Fibroblast of pulmonary artery (primary cell): Measurements from ENCODE around the gene CAMK2G.
A peak's percentile ranks its signal among the peaks of the same experiment; 100 is the strongest.
"Not testable (repeated sequence)": the region's sequence is repeated elsewhere in the genome, so short reads cannot be mapped to it uniquely, and the experiment has no call there.

ENCODE experiments used
- DNase-seq: peaks from one replicate; pipeline ENCODE4 v3.0.0-alpha.2; 2010; ENCODE audit warnings: low read depth
- H3K4me3 ChIP-seq: replicated peaks from 2 replicates; pipeline ENCODE4 v1.5.1; 2011; ENCODE audit warnings: low read depth, mild to moderate bottlenecking, control low read depth, low read length, moderate library complexity
- TF ChIP-seq, protein P1 (sequence below): IDR thresholded peaks from 2 replicates; pipeline ENCODE4 v1.5.1; 2011; ENCODE audit warnings: mild to moderate bottlenecking, control low read depth, low read length, inconsistent platforms; ENCODE audit errors: missing control alignments

Gene CAMK2G

GRCh38 chr10:73789659-73790055 lies 84.7 kb downstream of the CAMK2G start:
- TF ChIP-seq, protein P1, sequence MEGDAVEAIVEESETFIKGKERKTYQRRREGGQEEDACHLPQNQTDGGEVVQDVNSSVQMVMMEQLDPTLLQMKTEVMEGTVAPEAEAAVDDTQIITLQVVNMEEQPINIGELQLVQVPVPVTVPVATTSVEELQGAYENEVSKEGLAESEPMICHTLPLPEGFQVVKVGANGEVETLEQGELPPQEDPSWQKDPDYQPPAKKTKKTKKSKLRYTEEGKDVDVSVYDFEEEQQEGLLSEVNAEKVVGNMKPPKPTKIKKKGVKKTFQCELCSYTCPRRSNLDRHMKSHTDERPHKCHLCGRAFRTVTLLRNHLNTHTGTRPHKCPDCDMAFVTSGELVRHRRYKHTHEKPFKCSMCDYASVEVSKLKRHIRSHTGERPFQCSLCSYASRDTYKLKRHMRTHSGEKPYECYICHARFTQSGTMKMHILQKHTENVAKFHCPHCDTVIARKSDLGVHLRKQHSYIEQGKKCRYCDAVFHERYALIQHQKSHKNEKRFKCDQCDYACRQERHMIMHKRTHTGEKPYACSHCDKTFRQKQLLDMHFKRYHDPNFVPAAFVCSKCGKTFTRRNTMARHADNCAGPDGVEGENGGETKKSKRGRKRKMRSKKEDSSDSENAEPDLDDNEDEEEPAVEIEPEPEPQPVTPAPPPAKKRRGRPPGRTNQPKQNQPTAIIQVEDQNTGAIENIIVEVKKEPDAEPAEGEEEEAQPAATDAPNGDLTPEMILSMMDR: no peak
- H3K4me3 ChIP-seq: no peak overlapping the region

DNA sequence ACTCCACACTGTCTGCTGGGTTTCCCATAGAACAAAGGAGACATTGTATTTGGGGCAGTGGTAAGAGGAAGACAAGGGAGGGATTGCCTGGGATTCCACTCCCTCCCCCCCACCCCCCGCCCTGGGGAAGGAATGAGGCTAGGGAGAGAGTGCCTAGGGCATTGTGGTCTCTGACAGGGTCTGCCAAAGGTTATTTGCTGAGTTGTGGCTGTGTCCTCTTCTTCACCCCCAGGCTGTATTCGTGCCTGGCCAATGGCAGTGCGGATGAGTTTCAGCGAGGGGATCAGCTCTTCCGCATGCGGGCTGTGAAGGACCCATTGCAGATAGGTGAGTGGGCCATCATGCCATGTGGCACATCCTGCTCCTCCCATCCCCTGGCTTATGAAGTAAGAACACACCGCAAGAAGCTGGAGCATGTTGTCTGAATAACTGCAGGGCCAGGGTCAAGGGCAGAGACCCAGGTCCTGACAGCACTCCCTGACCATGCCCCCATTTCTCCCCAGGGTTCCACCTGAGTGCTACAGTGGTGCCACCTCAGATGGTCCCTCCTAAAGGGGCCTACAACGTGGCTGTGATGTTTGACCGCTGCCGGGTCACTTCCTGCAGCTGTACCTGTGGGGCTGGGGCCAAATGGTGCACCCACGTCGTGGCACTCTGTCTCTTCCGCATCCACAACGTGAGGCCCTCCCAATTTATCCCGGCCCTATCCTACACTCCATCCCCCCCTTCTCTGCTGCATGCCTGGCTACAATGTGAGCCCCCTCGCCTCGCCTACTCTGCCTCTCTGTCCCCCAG lies 85.3 kb downstream of the CAMK2G start:
- TF ChIP-seq, protein P1: no peak
- DNase-seq: no peak
- no peak overlapping the region for H3K4me3 ChIP-seq

More at GRCh38 chr10:73789659-73790055, 84.7 kb downstream of the CAMK2G start:
- DNase-seq: no peak

DNA sequence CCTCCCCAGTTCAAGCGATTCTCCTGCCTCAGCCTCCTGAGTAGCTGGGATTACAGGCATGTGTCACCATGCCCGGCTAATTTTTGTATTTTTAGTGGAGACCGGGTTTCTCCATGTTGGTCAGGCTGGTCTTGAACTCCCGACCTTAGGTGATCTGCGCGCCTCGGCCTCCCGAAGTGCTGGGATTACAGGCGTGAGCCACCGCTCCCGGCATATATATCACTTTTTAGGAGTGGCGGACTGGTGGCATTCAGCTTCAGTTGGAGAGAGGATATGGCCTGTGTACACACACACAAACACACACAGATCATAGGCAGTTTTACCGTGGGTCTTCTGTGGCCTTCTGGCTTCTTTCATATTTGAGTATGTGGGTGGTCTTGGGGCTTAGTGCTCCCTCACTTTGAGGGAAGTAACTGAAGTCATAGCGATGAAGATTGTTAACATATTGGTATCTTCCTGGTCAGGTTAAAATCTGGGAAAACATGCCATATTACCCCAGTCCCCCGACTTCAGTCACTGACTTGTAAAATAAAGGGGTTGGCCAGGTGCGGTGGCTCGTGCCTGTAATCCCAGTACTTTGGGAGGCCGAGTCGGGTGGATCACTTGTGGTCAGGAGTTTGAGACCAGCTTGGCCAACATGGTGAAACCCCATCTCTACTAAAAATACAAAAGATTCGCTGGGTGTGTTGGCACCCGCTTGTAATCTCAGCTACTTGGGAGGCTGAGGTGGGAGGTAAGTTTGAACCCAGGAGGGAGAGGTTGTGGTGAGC lies 87.1 kb downstream of the CAMK2G start:
- DNase-seq: not testable (repeated sequence)
- H3K4me3 ChIP-seq: peak overlapping the region; percentile 93

DNA sequence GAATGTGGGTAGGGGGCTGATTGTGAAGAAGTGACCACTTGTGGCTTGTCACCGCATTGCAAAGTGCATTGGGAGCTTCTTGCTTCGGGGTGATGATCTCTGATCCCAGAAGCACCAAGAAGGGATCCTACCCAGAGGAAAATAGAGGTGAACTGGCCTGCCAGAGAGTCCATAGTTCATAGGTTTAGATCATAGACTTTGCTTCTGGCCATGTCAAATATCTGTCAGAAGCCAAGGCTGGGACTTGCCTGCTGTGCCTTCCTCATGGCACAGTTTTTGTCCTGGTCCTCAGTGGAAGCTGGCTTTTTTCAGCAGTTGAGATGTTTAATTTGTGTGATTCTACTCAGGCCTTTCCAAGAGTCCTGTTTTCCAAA lies 87.9 kb downstream of the CAMK2G start:
- TF ChIP-seq, protein P1: no peak
- DNase-seq: no peak
- H3K4me3 ChIP-seq: peak overlapping the region; percentile 93

DNA sequence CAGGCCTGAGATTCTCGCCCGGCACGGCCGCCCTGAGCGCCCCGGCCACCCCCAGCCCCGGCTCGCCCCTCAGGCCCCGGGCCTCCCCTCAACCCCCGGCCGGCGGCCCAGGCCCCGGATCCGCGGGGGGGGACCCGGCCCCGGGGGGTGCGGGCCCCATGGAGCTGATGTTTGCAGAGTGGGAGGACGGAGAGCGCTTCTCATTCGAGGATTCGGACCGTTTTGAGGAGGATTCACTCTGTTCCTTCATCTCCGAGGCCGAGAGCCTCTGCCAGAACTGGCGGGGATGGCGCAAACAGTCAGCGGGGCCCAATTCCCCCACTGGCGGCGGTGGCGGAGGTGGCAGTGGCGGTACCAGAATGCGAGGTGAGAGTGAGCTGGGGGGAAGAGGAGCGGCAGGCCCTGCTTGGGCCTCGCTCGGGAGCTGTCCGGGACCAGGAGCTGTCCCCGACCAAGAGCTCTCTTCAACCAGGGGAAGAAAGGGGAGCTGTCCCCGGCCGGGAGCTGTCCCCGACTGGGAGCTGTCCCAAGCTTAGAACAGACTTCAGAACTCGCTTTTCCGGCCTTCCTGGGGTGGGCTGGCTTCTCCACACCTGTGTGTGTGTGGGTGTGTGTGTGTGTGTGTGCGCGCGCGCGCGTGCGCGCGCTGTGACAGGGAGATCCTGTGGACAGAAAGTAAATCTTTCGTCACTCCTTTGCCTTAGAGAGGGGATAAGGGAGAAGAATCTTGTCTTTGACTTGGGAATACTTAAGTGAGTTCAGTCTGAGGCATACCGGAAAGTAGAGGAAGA lies 88.4 kb downstream of the CAMK2G start:
- peak; percentile 49 for DNase-seq
- TF ChIP-seq, protein P1: no peak
- peak overlapping the region; percentile 93 for H3K4me3 ChIP-seq

DNA sequence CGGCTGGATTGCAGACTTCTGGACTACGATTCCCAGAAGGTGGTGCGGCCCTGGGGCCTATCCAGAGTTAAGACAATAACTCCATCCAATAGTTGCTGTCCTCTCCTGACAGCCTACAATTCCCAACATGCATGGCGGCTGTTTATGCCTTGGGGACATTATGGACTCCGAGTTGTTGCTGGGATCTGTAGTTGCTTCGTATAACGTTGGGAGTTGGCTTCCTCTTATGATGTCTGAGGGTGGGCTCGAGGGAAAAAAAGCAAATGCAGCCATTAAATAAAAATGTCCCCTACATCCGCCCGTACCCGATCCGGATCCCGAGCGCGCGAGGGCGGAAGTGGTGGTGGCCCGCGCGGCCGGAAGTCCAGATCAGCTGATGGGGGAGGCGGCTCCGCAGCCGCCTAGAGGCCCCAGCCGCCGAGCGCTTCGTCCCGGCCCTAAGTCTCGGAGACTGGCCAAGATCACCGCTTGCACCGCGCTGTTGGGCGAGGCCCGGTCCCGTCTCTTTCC lies 89.1 kb downstream of the CAMK2G start, which contains the start of gene ZSWIM8:
Gene ZSWIM8, plus strand, starts transcription at position 396 of the 510 bp plus-strand sequence. CDS start 273 bp downstream, outside the sequence.
- TF ChIP-seq, protein P1: no peak
- DNase-seq: peak; percentile 97
- H3K4me3 ChIP-seq: peak within 1 kb of the TSS; percentile 93

GRCh38 chr10:73782749-73783085 lies 91.6 kb downstream of the CAMK2G start:
- H3K4me3 ChIP-seq: peak overlapping the region; percentile 97
- TF ChIP-seq, protein P1: no peak
- no peak for DNase-seq
